ENCODE results near the gene SEC24A. TPM values are rescaled to one million over a fixed set of nuclear protein-coding genes. Genes with fewer than 3 reads are reported as not detected.
"Not testable (repeated sequence)": the region's sequence is repeated elsewhere in the genome, so short reads cannot be mapped to it uniquely, and the experiment has no call there.

The SEC24A gene
- polyA plus RNA-seq (2013, experiment 1 of 4) = 17.4 TPM
- 19.3 TPM for polyA plus RNA-seq (2013, experiment 2 of 4)
- polyA plus RNA-seq (2013, experiment 3 of 4) = 15.7 TPM
- 17.8 TPM for polyA plus RNA-seq (2013, experiment 4 of 4)

GRCh38 chr5:134648425-134649162 is at the start of gene SEC24A:
Gene SEC24A, plus strand, starts transcription at chr5:134648785. Its CDS starts 292 bp downstream, at chr5:134649077.
- H3K9me3 ChIP-seq (ENCODE audit: control insufficient read depth, low read length) = no peaks in the 10 kb centered on the region
- H3K36me3 ChIP-seq (ENCODE audit: control insufficient read depth, insufficient read depth, low read length) = no peaks in the 10 kb centered on the region
- H3K4me3 ChIP-seq (ENCODE audit: insufficient read depth, low read depth, low read length) = peak within 1 kb of the TSS; percentile 71
- 0% methylated on average over 69 of the region's 69 CpGs for WGBS, 2 experiments
- H3K27me3 ChIP-seq (ENCODE audit: control insufficient read depth, insufficient read depth, low read length, poor library complexity, severe bottlenecking) = no peaks in the 10 kb centered on the region
- H3K4me1 ChIP-seq (ENCODE audit: control insufficient read depth, insufficient read depth, low read length) = no peaks in the 10 kb centered on the region
- peak within 1 kb of the TSS; percentile 72 for H3K27ac ChIP-seq (ENCODE audit: insufficient read depth, low read depth, low read length, poor library complexity, severe bottlenecking)

- H3K4me3 ChIP-seq (ENCODE audit: insufficient read depth, low read depth, low read length); H3K36me3 ChIP-seq (ENCODE audit: control insufficient read depth, insufficient read depth, low read length); H3K4me1 ChIP-seq (ENCODE audit: control insufficient read depth, insufficient read depth, low read length); H3K27ac ChIP-seq (ENCODE audit: insufficient read depth, low read depth, low read length, poor library complexity, severe bottlenecking); H3K27me3 ChIP-seq (ENCODE audit: control insufficient read depth, insufficient read depth, low read length, poor library complexity, severe bottlenecking); H3K9me3 ChIP-seq (ENCODE audit: control insufficient read depth, low read length): not testable (repeated sequence)
- 89 to 92% methylated on average over 3 of the region's 3 CpGs for WGBS, 2 experiments
Observed at GRCh38 chr5:134599820-134600219, 48.8 kb upstream of the SEC24A start.

GRCh38 chr5:134600600-134600999 is 48.0 kb upstream of the SEC24A start:
- no peaks in the 10 kb centered on the region for H3K9me3 ChIP-seq (ENCODE audit: control insufficient read depth, low read length)
- H3K4me1 ChIP-seq (ENCODE audit: control insufficient read depth, insufficient read depth, low read length) = no peaks in the 10 kb centered on the region
- no peak overlapping the region for H3K4me3 ChIP-seq (ENCODE audit: insufficient read depth, low read depth, low read length)
- H3K36me3 ChIP-seq (ENCODE audit: control insufficient read depth, insufficient read depth, low read length) = peaks cover 5% of the 10 kb centered on the region
- H3K27ac ChIP-seq (ENCODE audit: insufficient read depth, low read depth, low read length, poor library complexity, severe bottlenecking) = no peak overlapping the region
- H3K27me3 ChIP-seq (ENCODE audit: control insufficient read depth, insufficient read depth, low read length, poor library complexity, severe bottlenecking) = no peaks in the 10 kb centered on the region
- WGBS, 2 experiments = 89 to 93% methylated on average over 2 to 3 of the region's 3 CpGs

GRCh38 chr5:134603059-134603458 is 45.5 kb upstream of the SEC24A start:
- peaks cover 10% of the 10 kb centered on the region for H3K36me3 ChIP-seq (ENCODE audit: control insufficient read depth, insufficient read depth, low read length)
- no peaks in the 10 kb centered on the region for H3K4me1 ChIP-seq (ENCODE audit: control insufficient read depth, insufficient read depth, low read length)
- no peak overlapping the region for H3K27ac ChIP-seq (ENCODE audit: insufficient read depth, low read depth, low read length, poor library complexity, severe bottlenecking)
- H3K4me3 ChIP-seq (ENCODE audit: insufficient read depth, low read depth, low read length) = no peak overlapping the region
- H3K27me3 ChIP-seq (ENCODE audit: control insufficient read depth, insufficient read depth, low read length, poor library complexity, severe bottlenecking) = no peaks in the 10 kb centered on the region
- WGBS, 2 experiments = 74 to 84% methylated on average over 1 of the region's 1 CpG
- H3K9me3 ChIP-seq (ENCODE audit: control insufficient read depth, low read length) = no peaks in the 10 kb centered on the region

- 80 to 93% methylated on average over 1 of the region's 1 CpG for WGBS, 2 experiments
Observed at GRCh38 chr5:134604908-134605307, 43.7 kb upstream of the SEC24A start.

GRCh38 chr5:134606726-134607125 is 41.9 kb upstream of the SEC24A start:
- H3K27ac ChIP-seq (ENCODE audit: insufficient read depth, low read depth, low read length, poor library complexity, severe bottlenecking) = no peak overlapping the region
- no peaks in the 10 kb centered on the region for H3K9me3 ChIP-seq (ENCODE audit: control insufficient read depth, low read length)
- no peaks in the 10 kb centered on the region for H3K4me1 ChIP-seq (ENCODE audit: control insufficient read depth, insufficient read depth, low read length)
- H3K27me3 ChIP-seq (ENCODE audit: control insufficient read depth, insufficient read depth, low read length, poor library complexity, severe bottlenecking) = no peaks in the 10 kb centered on the region
- H3K36me3 ChIP-seq (ENCODE audit: control insufficient read depth, insufficient read depth, low read length) = peaks cover 22% of the 10 kb centered on the region
- no peak overlapping the region for H3K4me3 ChIP-seq (ENCODE audit: insufficient read depth, low read depth, low read length)
- WGBS, 2 experiments = 92 to 99% methylated on average over 4 to 5 of the region's 5 CpGs

More at GRCh38 chr5:134604908-134605307, 43.7 kb upstream of the SEC24A start:
- H3K4me1 ChIP-seq (ENCODE audit: control insufficient read depth, insufficient read depth, low read length) = no peaks in the 10 kb centered on the region
- no peak overlapping the region for H3K27ac ChIP-seq (ENCODE audit: insufficient read depth, low read depth, low read length, poor library complexity, severe bottlenecking)
- peaks cover 22% of the 10 kb centered on the region for H3K36me3 ChIP-seq (ENCODE audit: control insufficient read depth, insufficient read depth, low read length)
- no peaks in the 10 kb centered on the region for H3K9me3 ChIP-seq (ENCODE audit: control insufficient read depth, low read length)
- H3K4me3 ChIP-seq (ENCODE audit: insufficient read depth, low read depth, low read length) = no peak overlapping the region
- H3K27me3 ChIP-seq (ENCODE audit: control insufficient read depth, insufficient read depth, low read length, poor library complexity, severe bottlenecking) = no peaks in the 10 kb centered on the region

- Histone ChIP-seq H3K27ac (ENCODE audit: insufficient read depth, low read depth, low read length, poor library complexity, severe bottlenecking) (no peak overlapping the region), H3K36me3 (ENCODE audit: control insufficient read depth, insufficient read depth, low read length) (peaks cover 22% of the 10 kb centered on the region)
Observed at GRCh38 chr5:134608555-134608954, 40.0 kb upstream of the SEC24A start.

GRCh38 chr5:134609232-134609851 is 39.2 kb upstream of the SEC24A start:
- peaks cover 19% of the 10 kb centered on the region for H3K36me3 ChIP-seq (ENCODE audit: control insufficient read depth, insufficient read depth, low read length)
- WGBS, 2 experiments = 90 to 93% methylated on average over 3 of the region's 3 CpGs

More at GRCh38 chr5:134608555-134608954, 40.0 kb upstream of the SEC24A start:
- 90 to 93% methylated on average over 3 of the region's 3 CpGs for WGBS, 2 experiments
- Histone ChIP-seq H3K4me3 (ENCODE audit: insufficient read depth, low read depth, low read length) (no peak overlapping the region), H3K4me1 (ENCODE audit: control insufficient read depth, insufficient read depth, low read length) (no peaks in the 10 kb centered on the region), H3K27me3 (ENCODE audit: control insufficient read depth, insufficient read depth, low read length, poor library complexity, severe bottlenecking) (no peaks in the 10 kb centered on the region), H3K9me3 (ENCODE audit: control insufficient read depth, low read length) (no peaks in the 10 kb centered on the region)

GRCh38 chr5:134610725-134611124 is 37.9 kb upstream of the SEC24A start:
- Histone ChIP-seq H3K9me3 (ENCODE audit: control insufficient read depth, low read length) (no peaks in the 10 kb centered on the region), H3K4me3 (ENCODE audit: insufficient read depth, low read depth, low read length) (no peak overlapping the region), H3K4me1 (ENCODE audit: control insufficient read depth, insufficient read depth, low read length) (no peaks in the 10 kb centered on the region), H3K27me3 (ENCODE audit: control insufficient read depth, insufficient read depth, low read length, poor library complexity, severe bottlenecking) (no peaks in the 10 kb centered on the region), H3K36me3 (ENCODE audit: control insufficient read depth, insufficient read depth, low read length) (peaks cover 15% of the 10 kb centered on the region), H3K27ac (ENCODE audit: insufficient read depth, low read depth, low read length, poor library complexity, severe bottlenecking) (no peak overlapping the region)

More at GRCh38 chr5:134609232-134609851, 39.2 kb upstream of the SEC24A start:
- no peaks in the 10 kb centered on the region for H3K9me3 ChIP-seq (ENCODE audit: control insufficient read depth, low read length)
- no peak overlapping the region for H3K4me3 ChIP-seq (ENCODE audit: insufficient read depth, low read depth, low read length)
- H3K27ac ChIP-seq (ENCODE audit: insufficient read depth, low read depth, low read length, poor library complexity, severe bottlenecking) = no peak overlapping the region
- no peaks in the 10 kb centered on the region for H3K4me1 ChIP-seq (ENCODE audit: control insufficient read depth, insufficient read depth, low read length)
- no peaks in the 10 kb centered on the region for H3K27me3 ChIP-seq (ENCODE audit: control insufficient read depth, insufficient read depth, low read length, poor library complexity, severe bottlenecking)

- Histone ChIP-seq H3K9me3 (ENCODE audit: control insufficient read depth, low read length) (no peaks in the 10 kb centered on the region), H3K4me3 (ENCODE audit: insufficient read depth, low read depth, low read length) (no peak overlapping the region), H3K27me3 (ENCODE audit: control insufficient read depth, insufficient read depth, low read length, poor library complexity, severe bottlenecking) (no peaks in the 10 kb centered on the region), H3K27ac (ENCODE audit: insufficient read depth, low read depth, low read length, poor library complexity, severe bottlenecking) (no peak overlapping the region), H3K4me1 (ENCODE audit: control insufficient read depth, insufficient read depth, low read length) (no peaks in the 10 kb centered on the region), H3K36me3 (ENCODE audit: control insufficient read depth, insufficient read depth, low read length) (peaks cover 11% of the 10 kb centered on the region)
- 90 to 95% methylated on average over 3 to 4 of the region's 4 CpGs for WGBS, 2 experiments
Observed at GRCh38 chr5:134611515-134611914, 37.1 kb upstream of the SEC24A start.

Measured in ectodermal cell (in vitro differentiated cells).